ENCODE results near the gene PCDH19.

GRCh38 chrX:100418556-100418955 lies 8.5 kb upstream of the PCDH19 start:
- TF ChIP-seq POLR2A (IDR thresholded peaks at IDR 0.05) (no peak), CTCF (IDR thresholded peaks at IDR 0.05) (no peak), EP300 (IDR thresholded peaks at IDR 0.05) (no peak)
